Lower lobe of right lung (tissue), 2 donors: ENCODE measurements around the gene SLC19A1. TPM values are rescaled to one million over a fixed set of nuclear protein-coding genes. Genes with fewer than 3 reads are reported as not detected.

Experiments used
- ATAC-seq, 2 donors: fragments of 200-7000 bp; cut with Tn5 transposase; one replicate each; pipeline ENCODE4 v1.9.1; 2020 to 2022; ENCODE audit warnings: mild to moderate bottlenecking in 2 of 2, moderate library complexity in 2 of 2
- DNase-seq: peaks from one replicate; pipeline ENCODE4 v3.0.0-alpha.2; 2020
- H3K27ac ChIP-seq: fragments of 200-600 bp; one replicate; pipeline ENCODE4 v1.8.0; 2022
- H3K27me3 ChIP-seq: fragments of 200-600 bp; one replicate; pipeline ENCODE4 v1.8.0; 2022; ENCODE audit warnings: low read depth
- H3K36me3 ChIP-seq: fragments of 200-600 bp; one replicate; pipeline ENCODE4 v1.8.0; 2022; ENCODE audit warnings: mild to moderate bottlenecking
- H3K4me1 ChIP-seq: fragments of 200-600 bp; one replicate; pipeline ENCODE4 v1.8.0; 2022
- H3K4me3 ChIP-seq: fragments of 200-600 bp; one replicate; pipeline ENCODE4 v1.8.0; 2022; ENCODE audit warnings: mild to moderate bottlenecking
- H3K9me3 ChIP-seq: fragments of 200-600 bp; one replicate; pipeline ENCODE4 v1.8.0; 2022
- CTCF ChIP-seq: fragments of 200-600 bp; IDR thresholded peaks from one replicate; pipeline ENCODE4 v1.8.0; 2022; ENCODE audit warnings: antibody characterized with exemption, mild to moderate bottlenecking
- intact Hi-C: fragments of 100-400 bp; cut with DNase I; formaldehyde crosslinking; loops from one replicate; pipeline ENCODE4 v1.11.0; 2022
- total RNA-seq: library from RNA; stranded (reverse); fragmentation: NEBNext Ultra II Directional; extraction: Animal tissue kit (Norgen Biotek cat#: 25700); gene quantifications from one replicate; pipeline ENCODE4 v1.2.1, GENCODE V29; 2021
- donor health status: DM: no; HTN: yes; CAD: no; lungs with severe emphysema.

The SLC19A1 gene
- total RNA-seq, 1 donor from 2014 or later, result 50.7 TPM

GRCh38 chr21:45454060-45454925, 87.9 kb downstream of the SLC19A1 start:
- TF ChIP-seq CTCF, result no peak
- Histone ChIP-seq H3K27ac (peak overlapping the region; percentile 62), H3K9me3 (no peaks in the 10 kb centered on the region), H3K36me3 (no peaks in the 10 kb centered on the region), H3K4me1 (peaks cover 19% of the 10 kb centered on the region), H3K4me3 (no peak overlapping the region), H3K27me3 (no peaks in the 10 kb centered on the region)
- DNase-seq (no peak), ATAC-seq (peak; percentile 27 to 35)
- intact Hi-C loops, result no loop called here

- DNase-seq, result no peak
- no peak for TF ChIP-seq CTCF
- Histone ChIP-seq H3K4me1 (peaks cover 19% of the 10 kb centered on the region), H3K27ac (peak overlapping the region; percentile 9), H3K9me3 (no peaks in the 10 kb centered on the region), H3K4me3 (no peak overlapping the region), H3K27me3 (no peaks in the 10 kb centered on the region), H3K36me3 (no peaks in the 10 kb centered on the region)
- intact Hi-C loops, result no loop called here
- no peak for ATAC-seq
These were observed 88.8 kb downstream of the SLC19A1 start for GRCh38 chr21:45453308-45453950.

GRCh38 chr21:45452696-45453307, 89.4 kb downstream of the SLC19A1 start:
- intact Hi-C loops, result no loop called here
- no peak for TF ChIP-seq CTCF
- Histone ChIP-seq H3K4me1 (peaks cover 19% of the 10 kb centered on the region), H3K36me3 (no peaks in the 10 kb centered on the region), H3K27ac (no peak overlapping the region), H3K9me3 (no peaks in the 10 kb centered on the region), H3K27me3 (no peaks in the 10 kb centered on the region), H3K4me3 (no peak overlapping the region)
- DNase-seq (no peak), ATAC-seq (no peak)

GRCh38 chr21:45451771-45452182, 90.5 kb downstream of the SLC19A1 start:
- peaks cover 19% of the 10 kb centered on the region for H3K4me1 ChIP-seq
- H3K4me3 ChIP-seq, result no peak overlapping the region
- TF ChIP-seq CTCF, result no peak
- no peak for DNase-seq
- no peaks in the 10 kb centered on the region for H3K9me3 ChIP-seq
- intact Hi-C loops, result no loop called here
- no peaks in the 10 kb centered on the region for H3K27me3 ChIP-seq
- H3K36me3 ChIP-seq, result no peaks in the 10 kb centered on the region
- no peak overlapping the region for H3K27ac ChIP-seq
- ATAC-seq, result no peak

GRCh38 chr21:45451091-45451740, 91.0 kb downstream of the SLC19A1 start:
- ATAC-seq, result no peak
- H3K4me3 ChIP-seq, result no peak overlapping the region
- peaks cover 19% of the 10 kb centered on the region for H3K4me1 ChIP-seq
- H3K36me3 ChIP-seq, result no peaks in the 10 kb centered on the region
- intact Hi-C loops, result no loop called here
- H3K9me3 ChIP-seq, result no peaks in the 10 kb centered on the region
- no peaks in the 10 kb centered on the region for H3K27me3 ChIP-seq
- TF ChIP-seq CTCF, result no peak
- no peak for DNase-seq
- no peak overlapping the region for H3K27ac ChIP-seq
